A549 treated with Mapracorat at 1 μM for 4 hours (cell line): ENCODE measurements around the gene FAM222A. TPM values are rescaled to one million over a fixed set of nuclear protein-coding genes. Genes with fewer than 3 reads are reported as not detected.

Experiments used
- total RNA-seq: library from RNA; stranded (reverse); fragments of 200-300 nt; extraction: Qiagen RNA extraction; gene quantifications from 5 replicates; pipeline ENCODE4 v1.2.3, GENCODE V29; 2022

FAM222A gene
- 3.4 to 6.0 TPM (median 4.7 TPM) in 5 replicates for total RNA-seq

DNA sequence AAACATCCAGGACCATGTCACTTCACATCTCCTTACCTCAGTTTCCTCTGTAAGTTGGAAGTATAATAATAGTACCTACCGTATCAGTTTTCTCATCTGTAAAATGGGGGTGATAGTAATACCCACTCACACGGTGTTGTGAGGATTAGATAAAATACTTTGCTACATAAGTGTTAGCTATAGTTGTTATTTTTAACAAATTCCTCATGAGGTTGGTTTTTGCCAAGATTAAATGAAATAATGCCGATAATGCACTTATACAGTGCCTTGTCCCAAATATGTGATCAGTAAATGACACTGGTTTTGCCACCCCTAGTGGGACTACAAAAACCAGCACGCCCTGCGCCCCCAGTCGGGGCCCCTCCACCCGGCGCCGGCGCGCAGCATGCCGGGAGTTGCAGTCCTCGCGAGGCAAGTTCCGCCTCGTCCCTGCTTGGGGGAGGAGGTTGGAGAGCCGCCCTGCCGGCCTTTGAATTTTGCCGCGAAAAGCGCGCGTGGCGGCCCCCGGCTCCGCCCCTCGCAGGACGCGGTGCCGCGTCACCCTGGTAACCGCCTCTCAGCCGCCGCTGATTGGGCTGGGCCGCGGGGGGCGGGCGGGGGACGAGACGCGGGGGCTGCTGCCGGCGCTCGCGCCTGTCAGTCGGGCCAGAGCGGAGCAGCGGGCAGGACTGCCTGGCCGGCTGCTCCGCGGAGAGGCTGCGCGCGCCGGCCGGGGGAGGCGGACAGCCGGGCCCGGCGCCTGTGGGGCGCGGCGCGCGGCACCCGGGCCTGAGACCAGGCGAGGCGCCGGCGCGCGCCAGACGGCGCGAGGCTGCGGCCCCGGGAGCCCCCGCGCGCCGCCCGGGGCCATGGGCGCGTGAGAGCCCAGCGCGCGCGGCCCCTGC is at the start of gene FAM222A:
Gene FAM222A, plus strand, starts transcription at position 639 of the 884 bp plus-strand sequence. CDS start 30,322 bp downstream, outside the sequence.

Other genes with a start within 250 kb of the FAM222A start
- 41.6 to 51.7 TPM (median 45.3 TPM) in 5 replicates for gene KCTD10, start 236.5 kb upstream of the FAM222A start, total RNA-seq
- 11.4 to 15.0 TPM (median 13.5 TPM) in 5 replicates for gene UBE3B, start 236.2 kb upstream of the FAM222A start, total RNA-seq
- gene MMAB, start 140.3 kb upstream of the FAM222A start, total RNA-seq, result 26.8 to 34.0 TPM (median 28.5 TPM) in 5 replicates
- gene MVK, start 140.0 kb upstream of the FAM222A start, total RNA-seq, result 6.3 to 8.3 TPM (median 7.8 TPM) in 5 replicates
- 0.06 to 0.26 TPM (median 0.14 TPM) in 5 replicates for gene TRPV4, start 119.6 kb downstream of the FAM222A start, total RNA-seq
- gene GLTP, start 166.7 kb downstream of the FAM222A start, total RNA-seq, result 19.4 to 22.2 TPM (median 20.2 TPM) in 5 replicates
- gene TCHP, start 186.4 kb downstream of the FAM222A start, total RNA-seq, result 13.4 to 17.0 TPM (median 15.8 TPM) in 5 replicates